ENCODE results near the gene UBE3D. TPM values are rescaled to one million over a fixed set of nuclear protein-coding genes. Genes with fewer than 3 reads are reported as not detected.

UBE3D gene
- total and polyA plus RNA-seq, 11 donors = 2.0 to 5.3 (median 2.9) TPM

- Histone ChIP-seq H3K4me1 (peaks cover 0 to 3% (median 0%) of the 10 kb centered on the region in 12 donors), H3K36me3 (no peaks in the 10 kb centered on the region), H3K4me3 (no peak overlapping the region), H3K27me3 (no peaks in the 10 kb centered on the region), H3K27ac (no peak overlapping the region), H3K9me3 (no peaks in the 10 kb centered on the region)
- DNase-seq (no peak), ATAC-seq (no peak)
- 49 to 73% (median 63%) methylated on average over 3 of the region's 3 CpGs for WGBS, 4 donors
- no peak for TF ChIP-seq POLR2A (IDR thresholded peaks at IDR 0.05)
- TF ChIP-seq CTCF (IDR thresholded peaks at IDR 0.05) = no peak
- intact Hi-C loops (cut with DNase I) = no loop called here
Observed at GRCh38 chr6:82987951-82988350, 77.7 kb downstream of the UBE3D start.

- intact Hi-C loops (cut with DNase I) = no loop called here
- no peak for ATAC-seq
- H3K4me3 ChIP-seq = no peak overlapping the region
Observed at GRCh38 chr6:82987416-82987815, 78.2 kb downstream of the UBE3D start.

GRCh38 chr6:82984720-82985119 is 80.9 kb downstream of the UBE3D start:
- no peak for ATAC-seq
- Histone ChIP-seq H3K27me3 (no peaks in the 10 kb centered on the region), H3K4me3 (no peak overlapping the region), H3K36me3 (no peaks in the 10 kb centered on the region), H3K27ac (no peak overlapping the region), H3K4me1 (peaks cover 0 to 3% (median 0%) of the 10 kb centered on the region in 12 donors), H3K9me3 (no peaks in the 10 kb centered on the region)
- TF ChIP-seq CTCF (IDR thresholded peaks at IDR 0.05) (no peak), POLR2A (IDR thresholded peaks at IDR 0.05) (no peak)
- no peak for DNase-seq
- intact Hi-C loops (cut with DNase I) = no loop called here

More at GRCh38 chr6:82987416-82987815, 78.2 kb downstream of the UBE3D start:
- Histone ChIP-seq H3K4me1 (peaks cover 0 to 3% (median 0%) of the 10 kb centered on the region in 12 donors), H3K27me3 (no peaks in the 10 kb centered on the region), H3K36me3 (no peaks in the 10 kb centered on the region), H3K27ac (no peak overlapping the region), H3K9me3 (no peaks in the 10 kb centered on the region)
- 85 to 88% (median 87%) methylated on average over 2 of the region's 2 CpGs for WGBS, 4 donors
- TF ChIP-seq CTCF (IDR thresholded peaks at IDR 0.05) = no peak
- no peak for TF ChIP-seq POLR2A (IDR thresholded peaks at IDR 0.05)
- DNase-seq = no peak

- intact Hi-C loops (cut with DNase I) = no loop called here
Observed at GRCh38 chr6:82980086-82980485, 85.6 kb downstream of the UBE3D start.

GRCh38 chr6:82979657-82980056 is 86.0 kb downstream of the UBE3D start:
- H3K36me3 ChIP-seq = no peaks in the 10 kb centered on the region
- intact Hi-C loops (cut with DNase I) = no loop called here
- WGBS, 4 donors = 67 to 82% (median 77%) methylated on average over 1 of the region's 1 CpG
- DNase-seq (no peak), ATAC-seq (no peak)
- H3K27me3 ChIP-seq = no peaks in the 10 kb centered on the region
- H3K27ac ChIP-seq = no peak overlapping the region
- no peaks in the 10 kb centered on the region for H3K4me1 ChIP-seq
- no peak for TF ChIP-seq POLR2A (IDR thresholded peaks at IDR 0.05)
- TF ChIP-seq CTCF (IDR thresholded peaks at IDR 0.05) = no peak
- no peak overlapping the region for H3K4me3 ChIP-seq
- no peaks in the 10 kb centered on the region for H3K9me3 ChIP-seq

More at GRCh38 chr6:82980086-82980485, 85.6 kb downstream of the UBE3D start:
- H3K36me3 ChIP-seq = no peaks in the 10 kb centered on the region
- DNase-seq (no peak), ATAC-seq (no peak)
- no peaks in the 10 kb centered on the region for H3K9me3 ChIP-seq
- WGBS, 4 donors = 57 to 69% (median 65%) methylated on average over 1 of the region's 1 CpG
- TF ChIP-seq POLR2A (IDR thresholded peaks at IDR 0.05) = no peak
- no peak overlapping the region for H3K4me3 ChIP-seq
- no peak overlapping the region for H3K27ac ChIP-seq
- no peaks in the 10 kb centered on the region for H3K4me1 ChIP-seq
- no peaks in the 10 kb centered on the region for H3K27me3 ChIP-seq

Data from heart left ventricle (tissue), 16 donors.